Fibroblast of lung (primary cell): ENCODE data around the gene LAPTM4A. TPM values are rescaled to one million over a fixed set of nuclear protein-coding genes. Genes with fewer than 3 reads are reported as not detected.

Experiments used
- DNase-seq, 2 donors: peaks; one replicate each; pipeline versions ENCODE4 v3.0.0 to v3.0.0-alpha.2; 2010; ENCODE audit warnings: low read depth in 2 of 2
- H2AFZ ChIP-seq: 2 replicates; pipeline ENCODE4 v1.5.1; 2012; ENCODE audit warnings: low read length, control low read depth, inconsistent platforms
- H3K27ac ChIP-seq: 2 replicates; pipeline ENCODE4 v1.5.1; 2011; ENCODE audit warnings: low read length, control low read depth; ENCODE audit not compliant: insufficient read depth
- H3K27me3 ChIP-seq: 2 replicates; pipeline ENCODE4 v1.5.1; 2011; ENCODE audit warnings: mild to moderate bottlenecking, low read length; ENCODE audit not compliant: control insufficient read depth, insufficient read depth
- H3K36me3 ChIP-seq: 2 replicates; pipeline ENCODE4 v1.5.1; 2011; ENCODE audit warnings: low read length; ENCODE audit not compliant: control insufficient read depth, insufficient read depth
- H3K4me1 ChIP-seq: 2 replicates; pipeline ENCODE4 v1.5.1; 2011; ENCODE audit warnings: low read length; ENCODE audit not compliant: control insufficient read depth, insufficient read depth; ENCODE audit errors: extremely low read depth
- H3K4me2 ChIP-seq: 2 replicates; pipeline ENCODE4 v1.5.1; 2011; ENCODE audit warnings: low read length, control low read depth; ENCODE audit not compliant: insufficient read depth; ENCODE audit errors: extremely low read depth
- H3K4me3 ChIP-seq, 4 experiments: fragments of 200-600 bp in 1 of 4; sonication (generic) in 1 of 4; replicated peaks in 1 of 4; 2 replicates each; pipeline ENCODE4 v1.5.1; 2011 to 2016; ENCODE audit warnings: low read length in 4 of 4, low read depth in 3 of 4, mild to moderate bottlenecking in 3 of 4, control low read depth in 2 of 4, inconsistent platforms in 1 of 4, mixed read lengths in 1 of 4; ENCODE audit not compliant: insufficient read depth in 1 of 4; ENCODE audit errors: control extremely low read depth in 1 of 4
- H3K79me2 ChIP-seq: 2 replicates; pipeline ENCODE4 v1.5.1; 2012; ENCODE audit warnings: mild to moderate bottlenecking, low read length, inconsistent platforms; ENCODE audit not compliant: control insufficient read depth, insufficient read depth
- H3K9ac ChIP-seq: 2 replicates; pipeline ENCODE4 v1.5.1; 2011; ENCODE audit warnings: mild to moderate bottlenecking, low read length, control low read depth; ENCODE audit not compliant: insufficient read depth
- H3K9me3 ChIP-seq: 2 replicates; pipeline ENCODE4 v1.5.1; 2012; ENCODE audit warnings: low read depth, low read length; ENCODE audit not compliant: control insufficient read depth, insufficient read depth
- H4K20me1 ChIP-seq: 2 replicates; pipeline ENCODE4 v1.5.1; 2011; ENCODE audit warnings: low read length; ENCODE audit not compliant: control insufficient read depth, insufficient read depth; ENCODE audit errors: extremely low read depth
- EZH2 ChIP-seq: IDR thresholded peaks from 2 replicates; pipeline ENCODE4 v1.5.1; 2012; ENCODE audit warnings: low read length, control low read depth, mild to moderate bottlenecking; ENCODE audit errors: missing control alignments
- polyA plus RNA-seq, 2 donors: library from polyadenylated mRNA; depleted of rRNA in 1 of 2; stranded (reverse) in 1 of 2; unstranded in 1 of 2; fragments of >200 nt; gene quantifications; 2 replicates each; pipeline ENCODE4 v1.2.1, GENCODE V29; 2011 to 2012; ENCODE audit warnings: missing spikeins in 1 of 2
- total RNA-seq: library from RNA; depleted of rRNA; stranded (reverse); fragments of >200 nt; gene quantifications from 2 replicates; pipeline ENCODE4 v1.2.1, GENCODE V29; 2014
- TF ChIP-seq, protein P1 (sequence below), 2 donors: IDR thresholded peaks in 1 of 2; conservative IDR thresholded peaks in 1 of 2; 1 replicate in 1 of 2; 2 replicates in 1 of 2; pipeline ENCODE4 v1.5.1; 2011 to 2012; ENCODE audit warnings: low read length in 2 of 2, control low read depth in 1 of 2, inconsistent platforms in 1 of 2, low read depth in 1 of 2, mild to moderate bottlenecking in 1 of 2

The LAPTM4A gene
- total and polyA plus RNA-seq, 2 donors (not counting 1 experiment from before 2014, with no cell fraction given) = 193 to 1,101 TPM

DNA sequence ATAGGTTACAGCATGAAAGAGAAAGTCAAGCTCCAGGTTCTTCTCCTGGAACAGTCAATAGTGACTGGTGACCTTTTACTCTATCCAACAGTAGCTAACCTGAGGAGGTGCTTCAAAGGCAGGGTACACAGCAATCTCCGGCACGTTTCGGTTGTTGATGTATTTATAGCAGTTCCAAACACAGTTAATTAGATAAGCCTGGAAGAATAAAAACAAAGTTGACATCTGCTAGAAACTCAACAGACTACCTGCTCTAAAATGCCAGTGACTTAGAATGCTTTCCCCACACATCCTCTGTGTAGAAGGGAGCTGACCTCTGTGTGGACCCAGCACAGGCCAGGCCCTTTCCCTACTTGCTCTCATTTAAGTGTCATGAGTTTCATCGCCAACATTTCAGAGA is 17.2 kb downstream of the LAPTM4A start:
- Histone ChIP-seq H2AFZ (no peak overlapping the region), H3K4me2 (no peak overlapping the region), H3K9ac (no peak overlapping the region), H3K36me3 (peaks cover 26% of the 10 kb centered on the region), H3K9me3 (no peaks in the 10 kb centered on the region), H3K4me3 (no peak overlapping the region), H3K4me1 (no peaks in the 10 kb centered on the region), H4K20me1 (no peaks in the 10 kb centered on the region), H3K27ac (no peak overlapping the region), H3K79me2 (peaks cover 18% of the 10 kb centered on the region), H3K27me3 (no peaks in the 10 kb centered on the region)
- no peak for DNase-seq
- TF ChIP-seq EZH2 = no peak
- TF ChIP-seq, protein P1, sequence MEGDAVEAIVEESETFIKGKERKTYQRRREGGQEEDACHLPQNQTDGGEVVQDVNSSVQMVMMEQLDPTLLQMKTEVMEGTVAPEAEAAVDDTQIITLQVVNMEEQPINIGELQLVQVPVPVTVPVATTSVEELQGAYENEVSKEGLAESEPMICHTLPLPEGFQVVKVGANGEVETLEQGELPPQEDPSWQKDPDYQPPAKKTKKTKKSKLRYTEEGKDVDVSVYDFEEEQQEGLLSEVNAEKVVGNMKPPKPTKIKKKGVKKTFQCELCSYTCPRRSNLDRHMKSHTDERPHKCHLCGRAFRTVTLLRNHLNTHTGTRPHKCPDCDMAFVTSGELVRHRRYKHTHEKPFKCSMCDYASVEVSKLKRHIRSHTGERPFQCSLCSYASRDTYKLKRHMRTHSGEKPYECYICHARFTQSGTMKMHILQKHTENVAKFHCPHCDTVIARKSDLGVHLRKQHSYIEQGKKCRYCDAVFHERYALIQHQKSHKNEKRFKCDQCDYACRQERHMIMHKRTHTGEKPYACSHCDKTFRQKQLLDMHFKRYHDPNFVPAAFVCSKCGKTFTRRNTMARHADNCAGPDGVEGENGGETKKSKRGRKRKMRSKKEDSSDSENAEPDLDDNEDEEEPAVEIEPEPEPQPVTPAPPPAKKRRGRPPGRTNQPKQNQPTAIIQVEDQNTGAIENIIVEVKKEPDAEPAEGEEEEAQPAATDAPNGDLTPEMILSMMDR (conservative IDR thresholded peaks at IDR 0.05 in 1 of 2, IDR thresholded peaks at IDR 0.05 in 1 of 2; ENCODE audit: low read depth in 1 of 2, low read length in 2 of 2) = no peak

- Histone ChIP-seq H2AFZ (no peak overlapping the region), H3K9me3 (no peaks in the 10 kb centered on the region), H3K27me3 (no peaks in the 10 kb centered on the region), H3K9ac (no peak overlapping the region), H4K20me1 (no peaks in the 10 kb centered on the region), H3K4me1 (no peaks in the 10 kb centered on the region), H3K27ac (no peak overlapping the region), H3K36me3 (peaks cover 26% of the 10 kb centered on the region), H3K4me3 (no peak overlapping the region), H3K79me2 (peaks cover 12% of the 10 kb centered on the region), H3K4me2 (no peak overlapping the region)
- no peak for DNase-seq
- TF ChIP-seq, protein P1 (conservative IDR thresholded peaks at IDR 0.05 in 1 of 2, IDR thresholded peaks at IDR 0.05 in 1 of 2; ENCODE audit: low read depth in 1 of 2, low read length in 2 of 2) = no peak
- TF ChIP-seq EZH2 = no peak
These were observed 18.1 kb downstream of the LAPTM4A start for GRCh38 chr2:20033322-20033721.

DNA sequence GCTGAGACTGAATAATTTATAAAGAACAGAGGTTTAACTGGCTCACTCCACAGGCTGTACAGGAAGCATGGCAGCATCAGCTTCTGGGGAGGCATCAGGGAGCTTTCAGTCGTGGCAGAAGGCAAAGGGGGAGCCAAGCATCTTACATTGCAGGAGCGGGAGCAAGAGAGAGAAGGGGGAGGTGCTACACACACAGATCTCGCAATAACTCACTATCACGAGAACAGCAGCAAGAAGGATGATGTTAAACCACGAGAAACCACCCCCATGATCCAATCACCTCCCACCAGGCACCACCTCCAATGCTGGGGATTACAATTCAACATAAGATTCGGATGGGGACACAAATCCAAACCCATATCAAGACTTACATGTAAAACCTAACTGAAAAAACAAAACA is 21.2 kb downstream of the LAPTM4A start:
- no peak overlapping the region for H3K4me2 ChIP-seq
- no peak for DNase-seq
- no peak overlapping the region for H3K9ac ChIP-seq
- H2AFZ ChIP-seq = no peak overlapping the region
- H3K4me3 ChIP-seq = no peak overlapping the region
- no peaks in the 10 kb centered on the region for H4K20me1 ChIP-seq
- H3K27me3 ChIP-seq = no peaks in the 10 kb centered on the region
- H3K27ac ChIP-seq = no peak overlapping the region
- no peaks in the 10 kb centered on the region for H3K9me3 ChIP-seq
- no peaks in the 10 kb centered on the region for H3K79me2 ChIP-seq
- H3K36me3 ChIP-seq = peaks cover 19% of the 10 kb centered on the region
- no peaks in the 10 kb centered on the region for H3K4me1 ChIP-seq
- no peak for TF ChIP-seq EZH2
- TF ChIP-seq, protein P1 (conservative IDR thresholded peaks at IDR 0.05 in 1 of 2, IDR thresholded peaks at IDR 0.05 in 1 of 2; ENCODE audit: low read depth in 1 of 2, low read length in 2 of 2) = no peak
